T-helper 1 cell treated with Interleukin-12 subunit alpha and Interleukin-12 subunit beta and Interleukin-4 antibody, amounts not matched to agents 30 ng/mL and 1 ng/mL, for 36 hours (primary cell): ENCODE data around the gene ATXN7L3. TPM values are rescaled to one million over a fixed set of nuclear protein-coding genes. Genes with fewer than 3 reads are reported as not detected.
"Not testable (repeated sequence)": the region's sequence is repeated elsewhere in the genome, so short reads cannot be mapped to it uniquely, and the experiment has no call there.

Source experiments
- intact Hi-C: fragments of 100-400 bp; cut with micrococcal nuclease; formaldehyde crosslinking; loops from one replicate; pipeline ENCODE4 v1.15.1; 2024
- total RNA-seq: library from RNA; stranded (reverse); gene quantifications from 2 replicates; pipeline ENCODE4 v1.2.3, GENCODE V29; 2022

The ATXN7L3 gene
- total RNA-seq, 1 donor from 2014 or later, result 128 TPM

DNA sequence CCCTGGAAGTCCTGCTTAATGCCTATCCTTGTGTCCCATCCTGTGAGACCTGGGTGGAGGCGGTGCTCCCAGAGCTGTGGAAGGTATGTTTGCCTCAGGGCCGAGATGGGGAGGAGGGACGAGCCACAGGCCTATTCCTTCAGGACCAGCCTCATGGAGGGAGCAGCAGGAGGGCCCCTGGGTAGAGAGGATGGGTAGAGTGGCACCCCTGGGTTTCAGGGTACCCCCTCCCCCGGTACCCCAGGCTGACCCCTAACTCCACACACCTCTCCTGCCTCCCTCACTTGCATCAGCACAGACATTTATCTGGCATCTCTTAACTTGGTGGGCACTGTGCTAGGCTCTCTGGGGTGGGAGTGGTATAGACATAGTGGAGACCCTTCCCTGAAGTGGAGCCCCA, 22.0 kb downstream of the ATXN7L3 start:
- intact Hi-C loops, result no loop called here

DNA sequence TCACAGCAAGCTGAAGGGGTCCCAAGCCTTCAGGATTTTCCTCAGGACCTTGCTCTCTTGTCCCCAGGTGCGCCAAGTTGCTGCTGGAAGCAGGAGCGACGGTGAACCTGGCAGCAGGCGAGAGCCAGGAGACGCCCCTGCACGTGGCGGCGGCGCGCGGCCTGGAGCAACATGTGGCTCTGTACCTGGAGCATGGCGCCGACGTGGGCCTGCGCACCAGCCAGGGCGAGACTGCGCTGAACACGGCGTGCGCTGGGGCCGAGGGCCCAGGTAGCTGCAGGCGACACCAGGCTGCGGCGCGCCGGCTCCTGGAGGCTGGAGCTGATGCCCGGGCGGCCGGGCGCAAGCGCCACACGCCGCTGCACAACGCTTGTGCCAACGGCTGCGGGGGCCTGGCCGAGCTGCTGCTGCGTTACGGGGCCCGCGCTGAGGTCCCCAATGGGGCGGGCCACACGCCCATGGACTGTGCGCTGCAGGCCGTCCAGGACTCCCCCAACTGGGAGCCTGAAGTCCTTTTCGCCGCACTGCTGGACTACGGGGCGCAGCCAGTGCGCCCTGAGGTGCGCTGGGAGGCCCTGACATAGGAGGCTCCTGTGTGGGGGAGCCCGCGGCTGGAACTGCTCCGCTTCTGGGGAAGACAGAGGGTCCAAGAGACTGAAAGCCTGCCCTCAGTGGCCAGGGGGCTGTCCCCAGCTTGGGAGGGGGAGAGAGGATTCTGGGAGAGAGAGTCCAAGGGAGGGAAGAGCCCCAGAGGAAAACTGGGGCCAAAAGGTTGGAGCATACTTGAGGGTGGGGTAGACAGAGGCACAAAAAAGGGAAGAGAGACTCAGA, 22.8 kb downstream of the ATXN7L3 start:
- intact Hi-C loops, result no loop called here

DNA sequence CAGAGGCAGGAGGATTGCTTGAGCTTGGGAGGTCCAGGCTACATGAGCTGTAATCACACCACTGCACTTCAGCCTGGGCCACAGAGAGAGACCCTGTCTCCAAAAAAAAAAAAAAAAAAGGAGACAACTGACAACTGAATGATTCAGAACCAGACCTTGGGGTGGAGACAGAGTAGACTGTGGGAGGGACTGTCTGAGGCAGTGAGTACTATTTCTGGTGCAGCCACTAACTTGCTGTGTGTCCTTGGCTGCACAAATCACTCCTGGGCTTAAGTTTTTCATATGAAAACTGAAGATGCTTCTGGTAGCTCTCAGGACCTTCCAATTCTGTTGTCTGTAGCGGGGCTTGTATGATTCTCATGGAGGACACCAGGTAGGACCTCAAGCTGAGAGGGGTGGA, 23.4 kb downstream of the ATXN7L3 start:
- intact Hi-C loops, result no loop called here

DNA sequence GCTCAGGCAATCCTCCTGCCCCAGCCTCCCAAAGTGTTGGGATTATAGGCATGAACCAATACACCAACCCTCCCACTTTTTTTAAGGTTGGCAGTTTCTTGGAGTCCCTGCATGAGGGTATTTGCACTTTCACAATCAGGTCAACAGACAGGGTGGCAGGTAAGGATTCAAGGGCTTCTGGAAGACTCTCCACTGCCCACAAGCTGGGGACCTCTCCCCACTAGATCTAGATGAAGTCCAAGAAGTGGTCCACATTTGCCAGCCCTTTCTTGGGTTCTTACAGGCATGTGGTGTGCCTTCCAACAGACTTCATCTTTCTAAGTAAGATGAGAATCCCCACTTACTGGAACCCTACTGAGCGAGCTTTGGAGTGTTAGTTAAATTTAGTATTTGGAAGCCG, 25.3 kb downstream of the ATXN7L3 start:
- intact Hi-C loops, result no loop called here

DNA sequence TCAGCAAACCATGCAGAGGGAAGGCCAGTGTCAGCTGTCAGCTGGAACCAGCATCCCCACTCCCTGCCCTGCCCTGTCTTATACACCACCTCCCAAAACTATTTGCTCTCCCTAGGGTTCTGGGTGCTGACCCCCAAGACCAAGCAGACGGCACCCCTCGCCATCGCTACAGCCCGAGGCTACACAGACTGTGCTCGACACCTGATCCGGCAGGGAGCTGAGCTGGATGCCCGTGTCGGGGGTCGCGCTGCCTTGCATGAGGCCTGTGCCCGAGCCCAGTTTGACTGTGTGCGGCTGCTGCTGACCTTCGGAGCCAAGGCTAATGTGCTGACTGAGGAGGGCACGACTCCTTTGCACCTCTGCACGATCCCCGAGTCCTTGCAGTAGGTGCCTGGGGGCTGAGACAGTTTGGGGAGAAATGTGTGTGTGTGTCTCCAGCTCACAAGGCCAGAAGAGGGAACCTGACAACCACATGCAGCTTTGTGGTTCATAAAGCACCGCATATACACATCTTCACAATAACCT, 27.7 kb downstream of the ATXN7L3 start:
- intact Hi-C loops, result no loop called here

DNA sequence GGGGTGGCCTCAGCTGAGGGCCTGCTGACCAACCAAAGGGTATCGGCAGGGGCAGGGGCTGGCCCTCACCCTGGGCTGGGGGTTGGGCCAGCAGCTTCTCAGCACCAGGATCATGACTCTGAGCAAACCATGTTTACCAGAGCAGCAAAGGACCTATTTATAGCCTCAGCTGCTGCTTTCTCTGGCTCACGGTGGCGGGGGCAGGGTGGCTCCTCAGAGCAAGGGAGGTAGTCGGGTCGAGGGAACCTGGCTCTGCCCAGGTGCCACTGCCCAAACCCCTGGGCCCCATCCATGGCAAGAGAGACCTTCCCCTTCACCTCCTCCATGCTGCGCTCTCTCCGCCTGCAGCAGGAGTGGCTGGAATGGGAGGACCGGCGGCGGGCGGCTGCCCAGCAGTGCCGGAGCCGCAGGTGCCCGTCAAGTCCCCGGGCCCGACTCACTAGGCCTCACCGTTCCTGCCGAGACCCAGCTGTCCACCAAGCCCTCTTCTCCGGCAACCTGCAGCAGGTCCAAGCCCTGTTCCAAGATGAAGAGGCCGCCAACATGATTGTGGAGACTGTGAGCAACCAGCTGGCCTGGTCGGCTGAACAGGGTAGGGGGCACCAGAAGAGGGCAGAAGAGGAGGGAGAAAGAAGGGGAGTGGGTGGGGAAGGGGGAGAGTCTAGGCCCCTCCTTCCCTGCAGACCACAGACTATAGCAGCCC, 29.0 kb downstream of the ATXN7L3 start, which contains the start of gene ASB16:
Gene ASB16, plus strand, starts transcription at position 206 of the 703 bp plus-strand sequence. Its CDS starts 86 bp downstream, at position 292.
- intact Hi-C loops, result no loop called here

DNA sequence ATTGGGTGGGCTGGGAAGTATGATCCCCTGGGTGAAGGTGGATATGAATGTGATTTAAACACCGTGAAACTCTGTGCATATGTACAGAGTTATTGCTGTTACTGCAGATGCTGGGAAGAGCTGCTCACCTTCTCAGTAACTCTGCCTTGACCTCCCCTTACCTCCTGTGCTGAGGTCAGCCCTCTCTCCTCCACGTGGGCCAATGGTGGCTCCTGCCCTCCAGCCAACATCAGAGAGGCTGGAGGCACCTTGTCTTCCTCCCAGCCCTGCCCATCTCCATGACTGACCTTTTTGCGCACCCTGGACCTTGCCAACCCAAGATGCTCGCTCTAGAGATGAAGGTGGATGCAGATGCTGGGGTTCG, 29.6 kb downstream of the ATXN7L3 start:
- intact Hi-C loops, result no loop called here

DNA sequence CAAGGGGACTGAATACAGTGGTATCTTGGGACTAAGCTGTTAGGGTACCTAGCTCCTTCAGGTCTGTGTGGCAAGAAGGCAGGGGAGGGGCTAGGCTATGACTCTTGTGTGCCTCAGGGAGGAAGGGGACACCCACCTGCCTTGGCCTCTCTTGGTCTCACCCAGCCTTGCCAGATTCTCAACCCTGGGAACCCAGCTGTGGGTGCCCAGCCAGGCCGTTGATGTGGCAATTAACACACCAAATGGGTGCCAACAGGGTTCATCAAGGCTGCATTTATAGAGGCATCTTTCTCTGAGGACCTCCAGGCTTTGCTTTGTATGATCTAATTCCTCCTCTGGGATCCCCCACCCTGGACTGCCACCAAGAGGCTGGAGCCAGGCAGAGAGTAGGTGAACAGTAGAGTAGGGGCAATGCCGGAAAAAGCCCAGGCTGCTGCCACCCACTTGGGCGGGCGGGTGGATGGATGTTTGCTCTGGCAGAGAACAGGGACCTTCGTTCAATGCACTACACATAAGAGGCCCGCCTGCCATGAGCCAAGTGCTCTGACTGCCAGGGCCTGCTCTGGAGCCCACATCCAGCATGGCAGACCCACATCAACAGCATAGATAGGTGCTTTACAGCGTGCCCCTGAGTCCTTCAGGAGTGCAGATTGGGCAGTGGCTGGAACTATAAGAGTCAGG, 32.4 kb downstream of the ATXN7L3 start:
- intact Hi-C loops, result no loop called here

DNA sequence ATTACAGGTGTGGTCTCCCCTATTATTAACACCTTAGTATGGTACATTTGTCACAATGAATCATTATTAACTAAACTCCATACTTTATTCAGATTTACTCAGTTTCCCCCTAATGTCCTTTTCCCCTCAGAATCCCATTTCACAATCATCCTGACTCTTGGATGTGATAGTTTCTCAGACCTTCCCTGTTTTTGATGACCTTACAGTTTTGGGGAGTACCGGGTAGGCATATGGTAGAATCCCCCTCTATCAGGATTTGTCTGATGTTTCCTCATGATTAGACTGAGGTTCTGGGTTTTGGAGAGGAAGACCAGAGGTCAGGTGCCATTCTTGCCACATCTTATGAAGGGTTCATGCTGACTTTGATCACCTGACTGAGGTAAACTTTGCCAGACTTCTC, 35.2 kb downstream of the ATXN7L3 start:
- intact Hi-C loops, result no loop called here

DNA sequence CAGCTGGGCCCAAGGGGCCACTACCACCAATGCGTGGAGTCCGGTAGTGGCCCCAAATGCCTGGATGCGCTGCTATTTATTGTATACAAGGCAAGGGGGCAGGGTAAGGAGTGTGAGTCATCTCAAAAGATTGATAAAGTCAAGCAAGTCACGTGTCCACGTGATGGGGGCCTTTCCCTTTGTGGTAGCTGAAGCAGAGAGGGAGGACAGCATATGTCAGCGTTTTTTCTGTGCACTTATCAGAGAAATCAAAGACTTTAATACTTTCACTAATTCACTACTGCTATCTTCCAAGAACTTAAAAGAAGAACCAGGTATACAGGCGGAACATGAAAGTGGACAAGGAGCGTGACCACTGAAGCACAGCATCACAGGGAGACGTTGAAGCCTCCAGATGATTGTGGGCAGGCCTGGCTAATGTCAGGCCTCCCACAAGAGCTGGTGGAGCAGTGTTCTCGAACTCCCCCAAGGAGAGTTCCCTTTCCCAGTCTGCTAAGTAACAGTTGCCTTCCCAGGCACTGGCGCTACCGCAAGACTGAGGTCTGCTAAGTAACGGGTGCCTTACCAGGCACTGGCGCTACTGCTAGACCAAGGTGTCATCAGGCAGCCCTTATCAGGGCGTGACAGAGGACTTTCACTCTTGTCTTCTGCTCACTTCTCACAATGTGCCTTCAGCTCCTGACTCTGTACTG, 40.0 kb downstream of the ATXN7L3 start:
- intact Hi-C loops, result no loop called here

DNA sequence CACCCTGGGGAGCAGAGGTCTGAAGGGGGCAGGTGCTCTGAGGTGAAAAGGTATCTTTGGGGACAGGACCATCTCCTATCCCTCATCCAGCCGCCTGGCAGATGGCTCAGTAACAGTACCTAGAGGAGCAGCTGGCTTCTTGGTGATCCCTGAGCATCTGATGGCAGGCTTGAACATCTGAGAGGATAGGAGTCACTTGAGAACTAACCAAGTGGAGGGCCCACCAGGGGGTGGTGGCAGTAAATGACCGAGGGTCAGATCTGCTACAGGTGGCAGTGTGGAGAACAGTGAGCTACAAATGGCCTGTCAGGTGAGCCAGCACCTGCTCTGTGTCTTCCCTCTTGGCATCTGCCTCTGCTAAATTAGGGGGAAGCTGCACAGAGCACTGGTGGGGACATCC, 44.2 kb downstream of the ATXN7L3 start:
- intact Hi-C loops, result no loop called here

DNA sequence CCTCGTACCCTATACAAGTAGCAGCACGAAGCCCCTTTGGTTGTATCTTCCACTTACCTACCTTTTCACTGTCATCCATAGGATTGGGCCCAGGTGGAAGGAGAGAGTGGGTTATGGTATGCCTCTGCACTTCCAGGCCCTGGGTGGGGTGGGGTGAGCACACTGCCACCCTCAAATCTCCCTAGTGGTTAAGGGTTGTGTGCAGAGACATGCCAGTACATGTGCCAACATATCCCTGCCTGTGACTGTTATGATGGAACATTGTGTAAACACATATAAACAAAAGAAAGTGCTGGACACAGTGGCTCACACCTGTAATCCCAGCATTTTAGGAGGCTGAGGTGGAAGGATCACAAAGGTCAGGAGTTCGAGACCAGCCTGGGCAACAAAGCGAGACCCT, 46.8 kb downstream of the ATXN7L3 start:
- intact Hi-C loops, result no loop called here

DNA sequence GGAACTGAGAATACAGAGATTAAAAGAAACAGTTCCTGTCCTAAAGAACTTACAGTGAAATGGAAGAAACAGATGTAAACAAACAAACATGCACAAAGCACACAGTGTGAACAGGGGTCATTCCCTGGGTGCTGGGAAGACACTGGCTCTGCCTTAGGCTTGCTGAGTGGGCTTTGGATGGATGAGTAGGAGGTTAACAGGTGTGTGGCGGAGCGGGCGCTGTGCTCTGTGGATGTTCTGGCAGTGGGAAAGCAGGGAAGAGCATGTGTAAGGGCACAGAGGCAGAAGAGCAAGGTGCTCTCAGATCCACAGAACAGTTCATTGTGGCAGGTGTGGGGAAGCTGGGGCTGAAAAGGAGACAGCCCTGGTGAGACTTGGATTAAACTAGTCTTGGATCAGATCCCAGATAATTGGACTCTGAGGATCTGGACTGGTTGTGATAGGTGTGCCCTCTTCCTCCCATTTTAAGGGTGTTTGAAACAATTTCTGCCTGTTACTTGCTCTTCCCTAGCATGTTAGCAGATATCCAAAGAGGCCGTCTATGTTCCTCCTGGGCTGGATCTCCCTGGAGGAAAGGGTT, 49.8 kb downstream of the ATXN7L3 start:
- intact Hi-C loops, result no loop called here

DNA sequence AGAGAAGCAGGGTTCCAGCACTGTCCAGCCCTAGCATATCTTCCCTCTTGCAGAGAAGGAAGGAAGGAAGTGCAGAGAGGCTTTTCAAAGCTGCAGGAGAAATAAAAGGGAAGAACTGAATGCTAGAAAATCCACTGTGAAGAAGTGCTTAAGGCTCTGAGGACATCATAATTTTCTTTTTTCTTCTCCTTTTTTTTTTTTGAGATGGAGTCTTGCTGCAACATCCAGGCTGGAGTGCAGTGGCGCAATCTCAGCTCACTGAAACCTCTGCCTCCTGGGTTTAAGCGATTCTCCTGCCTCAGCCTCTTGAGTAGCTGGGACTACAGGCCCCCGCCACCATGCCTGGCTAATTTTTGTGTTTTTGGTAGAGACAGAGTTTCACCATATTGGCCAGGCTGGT, 50.6 kb downstream of the ATXN7L3 start:
- intact Hi-C loops, result not testable (repeated sequence)

DNA sequence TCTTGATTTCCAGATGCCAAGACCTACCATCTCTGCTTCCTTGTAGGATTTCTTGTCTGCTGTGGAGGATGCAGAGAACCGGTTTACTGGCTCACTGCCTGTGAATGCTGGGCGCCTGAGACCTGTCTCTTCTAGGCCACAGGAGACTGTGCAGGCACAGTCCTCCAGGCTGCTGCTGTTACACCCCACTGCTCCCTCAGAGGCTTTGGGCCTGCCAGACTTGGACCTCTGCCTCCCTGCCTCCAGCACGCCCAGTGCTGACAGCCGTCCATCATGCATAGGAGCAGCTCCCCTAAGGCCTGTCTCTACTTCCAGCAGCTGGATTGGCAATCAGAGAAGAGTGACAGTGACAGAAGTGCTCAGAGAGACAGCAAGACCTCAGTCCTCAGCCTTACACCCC, 51.9 kb downstream of the ATXN7L3 start:
- intact Hi-C loops, result no loop called here

DNA sequence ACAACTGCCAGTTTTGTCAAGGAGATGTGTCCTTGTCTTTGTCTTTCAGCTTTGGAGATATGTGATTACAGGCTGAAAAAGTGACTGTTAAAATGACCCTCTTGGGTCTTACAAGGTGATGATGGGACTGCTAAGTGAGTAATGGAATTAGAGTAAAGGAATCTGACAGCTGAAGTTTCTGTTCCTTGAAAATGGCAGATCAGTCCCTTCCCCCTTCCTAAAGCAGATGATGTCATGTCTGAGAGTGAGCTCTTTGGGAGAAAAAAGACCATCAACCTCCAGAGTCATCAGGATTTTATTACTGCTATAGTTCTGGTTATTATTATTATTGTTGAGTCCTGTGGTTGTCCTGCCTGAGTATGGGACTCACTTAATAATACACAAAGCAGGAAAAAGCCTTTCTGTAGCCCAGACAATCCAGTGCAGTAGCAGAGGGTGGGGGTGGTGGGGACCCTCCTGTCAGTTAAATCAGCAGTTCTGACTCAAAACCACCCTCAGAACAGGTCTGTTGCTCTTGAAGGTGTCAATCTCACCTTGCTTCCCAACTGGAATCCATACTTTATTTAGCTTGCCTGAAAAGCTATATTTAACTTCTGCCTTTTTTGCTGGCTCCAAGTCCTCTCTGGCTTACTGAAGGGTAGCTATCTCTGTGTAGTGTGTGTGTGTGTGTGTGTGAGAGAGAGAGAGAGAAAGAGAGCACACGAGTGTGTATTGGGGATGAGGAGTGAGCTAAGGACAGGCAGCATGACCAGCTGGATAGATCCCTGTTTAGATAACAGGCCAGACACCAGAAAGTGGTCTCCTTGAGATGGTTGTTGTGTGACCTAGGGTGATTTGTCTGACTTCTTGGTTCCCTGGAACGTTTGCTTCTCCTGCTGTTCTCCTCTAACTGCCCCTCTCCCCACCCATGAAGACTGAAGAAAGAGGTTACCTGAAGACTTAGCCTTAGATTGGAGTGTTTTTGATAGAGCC, 53.0 kb downstream of the ATXN7L3 start:
- intact Hi-C loops, result no loop called here

DNA sequence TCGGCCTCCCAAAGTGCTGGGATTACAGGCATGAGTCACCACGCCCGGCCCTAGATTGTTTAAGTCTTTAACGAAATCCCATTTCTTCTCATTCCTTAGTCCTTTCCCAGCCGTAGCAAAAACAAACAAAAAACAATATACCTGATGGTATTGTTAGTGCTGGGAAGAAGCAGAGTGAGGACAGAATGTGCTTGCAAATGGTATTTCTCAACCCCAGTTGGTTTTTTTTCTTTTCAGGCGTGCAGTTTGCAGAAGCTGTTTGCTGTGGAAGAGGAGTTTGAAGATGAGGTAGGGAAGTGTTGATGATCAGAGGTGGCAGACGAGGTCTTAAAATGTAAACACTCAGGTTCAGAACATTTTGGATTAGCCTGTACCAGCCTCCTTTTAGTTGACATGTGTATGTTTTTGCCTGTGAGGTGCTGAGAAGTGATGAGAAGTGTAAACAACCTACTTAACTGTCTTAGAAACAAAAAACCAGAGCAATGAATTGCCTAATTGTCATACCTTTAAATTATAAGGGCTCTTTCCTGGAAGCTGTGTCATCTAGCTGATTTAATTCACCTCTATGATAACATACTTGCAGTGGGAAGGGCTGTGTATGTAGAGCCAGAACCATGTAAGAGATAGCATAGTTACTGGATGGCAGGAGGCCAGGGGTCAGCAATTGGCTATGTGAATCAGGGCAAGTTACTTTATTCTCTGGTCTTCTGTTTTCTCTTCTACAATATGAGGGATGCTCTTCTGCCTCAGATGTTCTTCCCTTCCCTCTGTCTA, 54.5 kb downstream of the ATXN7L3 start:
- intact Hi-C loops, result no loop called here

DNA sequence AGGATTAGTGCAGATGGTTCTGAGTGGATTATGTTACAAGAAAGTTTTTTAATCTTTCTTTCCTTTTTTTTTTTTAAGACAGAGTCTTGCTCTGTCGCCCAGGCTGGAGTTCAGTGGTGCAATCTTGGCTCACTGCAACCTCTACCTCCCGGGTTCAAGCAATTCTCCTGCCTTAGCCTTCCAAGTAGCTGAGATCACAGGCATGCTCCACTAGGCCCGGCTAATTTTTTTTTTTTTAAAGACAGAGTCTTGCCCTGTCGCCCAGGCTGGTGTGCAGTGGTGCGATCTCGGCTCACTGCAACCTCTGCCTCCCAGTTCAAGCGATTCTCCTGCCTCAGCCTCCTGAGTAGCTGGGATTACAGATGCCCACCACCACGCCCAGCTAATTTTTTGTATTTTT, 55.8 kb downstream of the ATXN7L3 start:
- intact Hi-C loops, result not testable (repeated sequence)
